ENCODE results near the gene IL26. TPM values are rescaled to one million over a fixed set of nuclear protein-coding genes. Genes with fewer than 3 reads are reported as not detected.
"Not testable (repeated sequence)": the region's sequence is repeated elsewhere in the genome, so short reads cannot be mapped to it uniquely, and the experiment has no call there.

Gene IL26
- total RNA-seq, 1 experiment from 2014 or later: not detected

DNA sequence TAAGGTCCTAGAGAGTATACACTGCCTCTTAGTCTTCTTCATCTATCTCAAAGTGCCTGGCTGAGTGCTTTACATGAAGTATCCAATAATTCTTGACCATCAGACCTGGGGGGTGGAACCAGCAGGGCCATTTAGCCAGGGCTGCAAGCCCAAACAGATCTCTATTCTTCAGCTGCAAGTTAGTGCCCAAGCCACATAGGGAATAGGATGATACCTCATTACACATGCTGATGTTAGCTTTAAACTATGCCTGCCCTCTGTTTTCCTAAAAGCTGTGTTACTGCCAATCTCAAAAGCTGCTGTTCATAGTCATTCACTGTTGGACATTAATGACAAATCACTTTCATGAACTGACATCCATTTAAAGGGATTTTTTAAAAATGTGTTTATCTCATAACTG is 49.4 kb downstream of the IL26 start:
- ChIA-PET CTCF (no interaction called here), POLR2A (ENCODE audit: unreplicated experiment) (interaction anchor here (0.6 kb wide), 1 partner anchor 1571 kb away, joined by 4 read pairs; no protein-coding TSS in a partner anchor)
- H3K4me1 ChIP-seq (replicated peaks; ENCODE audit: insufficient read depth): no peaks in the 10 kb centered on the region
- no peak overlapping the region for H3K4me3 ChIP-seq
- DNase-seq: no peak
- H3K27me3 ChIP-seq (ENCODE audit: insufficient read depth, low read depth): no peaks in the 10 kb centered on the region
- H4K20me1 ChIP-seq (ENCODE audit: insufficient read depth): no peaks in the 10 kb centered on the region
- no peaks in the 10 kb centered on the region for H3K79me2 ChIP-seq (ENCODE audit: low read depth)
- no peaks in the 10 kb centered on the region for H3K9me2 ChIP-seq (ENCODE audit: insufficient read depth)
- intact Hi-C loops (cut with micrococcal nuclease; ENCODE audit: unreplicated experiment): no loop called here
- H3K36me3 ChIP-seq (ENCODE audit: low read depth): no peaks in the 10 kb centered on the region
- no peak overlapping the region for H3K27ac ChIP-seq
- TF ChIP-seq, protein P1, sequence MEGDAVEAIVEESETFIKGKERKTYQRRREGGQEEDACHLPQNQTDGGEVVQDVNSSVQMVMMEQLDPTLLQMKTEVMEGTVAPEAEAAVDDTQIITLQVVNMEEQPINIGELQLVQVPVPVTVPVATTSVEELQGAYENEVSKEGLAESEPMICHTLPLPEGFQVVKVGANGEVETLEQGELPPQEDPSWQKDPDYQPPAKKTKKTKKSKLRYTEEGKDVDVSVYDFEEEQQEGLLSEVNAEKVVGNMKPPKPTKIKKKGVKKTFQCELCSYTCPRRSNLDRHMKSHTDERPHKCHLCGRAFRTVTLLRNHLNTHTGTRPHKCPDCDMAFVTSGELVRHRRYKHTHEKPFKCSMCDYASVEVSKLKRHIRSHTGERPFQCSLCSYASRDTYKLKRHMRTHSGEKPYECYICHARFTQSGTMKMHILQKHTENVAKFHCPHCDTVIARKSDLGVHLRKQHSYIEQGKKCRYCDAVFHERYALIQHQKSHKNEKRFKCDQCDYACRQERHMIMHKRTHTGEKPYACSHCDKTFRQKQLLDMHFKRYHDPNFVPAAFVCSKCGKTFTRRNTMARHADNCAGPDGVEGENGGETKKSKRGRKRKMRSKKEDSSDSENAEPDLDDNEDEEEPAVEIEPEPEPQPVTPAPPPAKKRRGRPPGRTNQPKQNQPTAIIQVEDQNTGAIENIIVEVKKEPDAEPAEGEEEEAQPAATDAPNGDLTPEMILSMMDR (conservative IDR thresholded peaks at IDR 0.05): no peak
- no peak for TF ChIP-seq EZH2 (IDR thresholded peaks at IDR 0.05; ENCODE audit: low read depth)
- H3F3A ChIP-seq (ENCODE audit: insufficient read depth, low read depth): no peaks in the 10 kb centered on the region
- no TSS peak for BruUV-seq (replicated peaks)
- no peak overlapping the region for H2AFZ ChIP-seq
- no peaks in the 10 kb centered on the region for H3K9me3 ChIP-seq (ENCODE audit: insufficient read depth, low read depth)
- no peak overlapping the region for H3K4me2 ChIP-seq

DNA sequence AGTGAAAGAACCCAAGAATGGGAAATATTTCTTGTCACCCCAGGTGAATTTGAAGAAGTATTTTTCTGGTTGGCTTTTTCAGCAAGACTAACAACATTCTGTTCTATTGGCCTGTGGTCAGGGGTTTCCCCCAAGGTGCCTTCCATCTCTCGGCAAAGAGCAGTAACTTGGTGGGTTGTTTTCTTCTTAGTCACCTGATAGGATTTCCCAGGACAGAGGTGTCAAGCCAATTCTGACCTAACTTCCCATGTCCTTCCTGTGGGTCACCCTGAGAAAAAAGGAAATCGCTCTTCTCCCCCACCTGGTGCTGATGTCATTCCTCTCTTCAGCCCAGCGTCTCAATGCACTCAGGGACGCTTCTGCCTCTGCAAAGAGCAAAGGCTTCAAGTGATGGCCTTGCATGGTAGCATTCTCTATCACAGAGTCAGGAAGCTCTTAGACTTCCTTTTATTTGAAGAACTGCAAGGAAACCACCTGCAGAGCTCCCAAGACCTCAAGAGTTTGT is 50.0 kb downstream of the IL26 start:
- Histone ChIP-seq H3K36me3 (ENCODE audit: low read depth) (no peaks in the 10 kb centered on the region), H3K4me3 (no peak overlapping the region), H3K9me3 (ENCODE audit: insufficient read depth, low read depth) (no peaks in the 10 kb centered on the region), H3K9me2 (ENCODE audit: insufficient read depth) (no peaks in the 10 kb centered on the region), H4K20me1 (ENCODE audit: insufficient read depth) (no peaks in the 10 kb centered on the region), H3K27ac (no peak overlapping the region), H3K4me2 (no peak overlapping the region), H3F3A (ENCODE audit: insufficient read depth, low read depth) (no peaks in the 10 kb centered on the region), H3K27me3 (ENCODE audit: insufficient read depth, low read depth) (no peaks in the 10 kb centered on the region), H3K79me2 (ENCODE audit: low read depth) (no peaks in the 10 kb centered on the region), H2AFZ (no peak overlapping the region), H3K4me1 (replicated peaks; ENCODE audit: insufficient read depth) (no peaks in the 10 kb centered on the region)
- BruUV-seq (replicated peaks): no TSS peak
- TF ChIP-seq, protein P1 (conservative IDR thresholded peaks at IDR 0.05): no peak
- no peak for TF ChIP-seq EZH2 (IDR thresholded peaks at IDR 0.05; ENCODE audit: low read depth)
- intact Hi-C loops (cut with micrococcal nuclease; ENCODE audit: unreplicated experiment): no loop called here
- DNase-seq: no peak
- CTCF ChIA-PET: no interaction called here
- POLR2A ChIA-PET (ENCODE audit: unreplicated experiment): interaction anchor here (0.6 kb wide), 1 partner anchor 1572 kb away, joined by 4 read pairs; no protein-coding TSS in a partner anchor

DNA sequence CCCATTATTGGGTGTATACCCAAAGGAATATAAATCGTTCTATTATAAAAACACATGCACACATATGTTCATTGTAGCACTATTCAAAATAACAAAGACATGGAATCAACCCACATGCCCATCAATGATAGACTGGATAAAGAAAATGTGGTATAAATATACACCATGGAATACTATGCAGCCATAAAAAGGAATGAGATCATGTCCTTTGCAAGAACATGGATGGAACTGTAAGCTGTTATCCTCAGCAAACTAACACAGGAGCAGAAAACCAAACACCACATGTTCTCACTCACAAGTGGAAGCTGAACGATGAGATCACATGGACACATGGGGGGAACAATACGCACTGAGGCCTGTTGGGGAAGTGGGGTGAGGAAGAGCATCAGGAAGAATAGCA is 50.8 kb downstream of the IL26 start:
- intact Hi-C loops (cut with micrococcal nuclease; ENCODE audit: unreplicated experiment); H3K4me1 ChIP-seq (replicated peaks; ENCODE audit: insufficient read depth); H3K4me2 ChIP-seq; BruUV-seq (replicated peaks); H3K9me3 ChIP-seq (ENCODE audit: insufficient read depth, low read depth); H3K27me3 ChIP-seq (ENCODE audit: insufficient read depth, low read depth); DNase-seq; H3K9me2 ChIP-seq (ENCODE audit: insufficient read depth); H3K4me3 ChIP-seq; H3K79me2 ChIP-seq (ENCODE audit: low read depth); CTCF ChIA-PET; H4K20me1 ChIP-seq (ENCODE audit: insufficient read depth); H3F3A ChIP-seq (ENCODE audit: insufficient read depth, low read depth); H2AFZ ChIP-seq; H3K27ac ChIP-seq; H3K36me3 ChIP-seq (ENCODE audit: low read depth); POLR2A ChIA-PET (ENCODE audit: unreplicated experiment): not testable (repeated sequence)

DNA sequence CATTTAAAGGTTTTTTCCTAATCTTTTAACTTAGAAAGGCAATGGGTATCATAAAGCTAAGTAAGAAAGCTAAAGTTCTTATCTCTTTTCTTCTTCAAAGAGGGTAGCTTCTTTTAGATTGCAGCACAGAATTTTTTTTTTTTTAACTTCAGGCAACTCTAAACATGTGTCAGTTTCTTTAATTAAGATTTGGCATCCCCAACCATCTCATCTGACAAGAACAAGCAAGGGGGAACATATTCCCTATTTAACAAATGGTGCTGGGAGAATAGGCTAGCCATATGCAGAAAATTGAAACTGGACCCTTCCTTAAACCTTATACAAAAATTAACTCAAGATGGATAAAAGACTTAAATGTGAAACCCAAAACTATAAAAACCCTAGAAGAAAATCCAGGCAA is 51.8 kb downstream of the IL26 start:
- Histone ChIP-seq H3K4me1 (replicated peaks; ENCODE audit: insufficient read depth) (no peaks in the 10 kb centered on the region), H2AFZ (no peak overlapping the region), H3K27me3 (ENCODE audit: insufficient read depth, low read depth) (no peaks in the 10 kb centered on the region), H3K4me3 (no peak overlapping the region), H3K36me3 (ENCODE audit: low read depth) (no peaks in the 10 kb centered on the region), H3K27ac (no peak overlapping the region), H3K4me2 (no peak overlapping the region), H3K9me3 (ENCODE audit: insufficient read depth, low read depth) (no peaks in the 10 kb centered on the region), H3K9me2 (ENCODE audit: insufficient read depth) (no peaks in the 10 kb centered on the region), H3K79me2 (ENCODE audit: low read depth) (no peaks in the 10 kb centered on the region), H3F3A (ENCODE audit: insufficient read depth, low read depth) (no peaks in the 10 kb centered on the region), H4K20me1 (ENCODE audit: insufficient read depth) (no peaks in the 10 kb centered on the region)
- no TSS peak for BruUV-seq (replicated peaks)
- intact Hi-C loops (cut with micrococcal nuclease; ENCODE audit: unreplicated experiment): no loop called here
- CTCF ChIA-PET: no interaction called here
- POLR2A ChIA-PET (ENCODE audit: unreplicated experiment): no interaction called here
- no peak for TF ChIP-seq EZH2 (IDR thresholded peaks at IDR 0.05; ENCODE audit: low read depth)
- TF ChIP-seq, protein P1 (conservative IDR thresholded peaks at IDR 0.05): no peak
- DNase-seq: no peak

All from PC-9 (cell line).